Measurements from ENCODE around the gene CLDN3. TPM values are rescaled to one million over a fixed set of nuclear protein-coding genes. Genes with fewer than 3 reads are reported as not detected.

The CLDN3 gene
- total RNA-seq (1 to 10 TPM in 1 of 2 donors, not detected in 1; 3.9 TPM), polyA plus RNA-seq (ENCODE audit: insufficient read length in 2 of 2) (under 1 TPM; 0.67 to 0.81 TPM)
- long read RNA-seq, donor 1, result 0 reads
- long read RNA-seq, donor 2, partial matches to known transcripts, result 0 of 1 reads
- long read RNA-seq, donor 2, other reads (novel, unspliced or antisense), result 0 of 1 reads
- long read RNA-seq, donor 3, result 0 reads
- long read RNA-seq, donor 4, transcript CLDN3-201 (1 exons, 1,274 nt), result major isoform, 30 of 30 reads
- long read RNA-seq, donor 4, partial matches to known transcripts, result 0 of 30 reads
- long read RNA-seq, donor 4, other reads (novel, unspliced or antisense), result 0 of 30 reads

DNA sequence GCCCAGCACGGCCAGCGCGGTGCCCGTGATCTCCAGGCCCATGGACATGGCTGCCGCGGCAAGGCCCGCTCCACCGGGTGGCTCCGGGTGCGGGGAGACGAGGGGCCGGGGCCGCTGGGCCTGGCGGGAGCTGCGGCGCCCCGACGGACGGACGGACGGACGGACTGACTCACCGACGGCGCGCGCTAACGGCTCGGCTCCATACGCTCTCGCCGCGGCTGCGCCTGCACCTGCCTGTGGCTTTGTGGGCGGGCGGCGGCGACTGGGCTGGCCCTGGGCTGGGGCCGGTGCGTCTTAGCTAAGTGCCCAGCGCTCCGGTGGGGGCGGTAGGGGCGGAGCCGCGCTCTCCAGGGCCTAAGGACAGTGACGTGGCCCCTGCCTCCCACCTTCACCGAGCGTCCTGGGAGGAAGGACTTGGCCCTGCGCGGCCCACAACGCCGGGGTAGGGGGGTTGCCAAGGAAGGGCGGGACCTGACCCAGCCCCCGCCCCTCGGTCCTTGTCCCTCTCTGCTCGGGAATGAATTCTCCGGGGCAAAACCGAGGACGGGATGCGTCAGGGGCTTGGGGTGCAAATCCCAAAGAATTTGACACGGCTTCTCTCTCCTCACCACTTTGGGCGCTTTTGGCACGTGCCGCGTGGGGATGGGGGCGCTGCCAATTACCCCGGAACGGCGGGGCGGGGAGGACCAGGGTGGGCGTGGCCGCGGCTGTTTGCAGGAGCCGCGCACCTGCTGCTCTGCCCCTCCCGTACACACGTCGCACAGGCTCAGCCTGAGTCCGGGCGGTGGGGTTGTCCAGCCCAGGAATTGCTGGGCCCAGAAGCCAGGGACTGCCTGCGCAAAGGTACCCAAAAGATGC lies at the start of gene CLDN3:
CLDN3 (minus strand) TSS at position 269 of the 858 bp plus-strand sequence; CDS start at position 48, 221 bp downstream.
- no peaks in the 10 kb centered on the region for H3K9me3 ChIP-seq (ENCODE audit: control insufficient read depth, insufficient read depth, low read length)
- H3K4me3 ChIP-seq (ENCODE audit: low read depth, low read length), result no peak within 1 kb of the TSS
- under 1% methylated on average over 81 of the region's 82 CpGs for WGBS (ENCODE audit: insufficient coverage)
- H3K4me1 ChIP-seq (ENCODE audit: control insufficient read depth, insufficient read depth, low read length), result peaks cover 14% of the 10 kb centered on the region
- no peak for DNase-seq (ENCODE audit: low read depth in 4 of 6, low spot score in 6 of 6)
- H3K36me3 ChIP-seq (ENCODE audit: control insufficient read depth, insufficient read depth, low read length), result no peaks in the 10 kb centered on the region
- H3K27me3 ChIP-seq (ENCODE audit: control insufficient read depth, insufficient read depth, low read length), result peaks cover 36% of the 10 kb centered on the region
- no peak within 1 kb of the TSS for H3K27ac ChIP-seq (ENCODE audit: low read depth, low read length)

GRCh38 chr7:73817121-73817520 lies 47.1 kb upstream of the CLDN3 start:
- DNase-seq (ENCODE audit: low read depth in 4 of 6, low spot score in 6 of 6), result no peak
- Histone ChIP-seq H3K27ac (ENCODE audit: low read depth, low read length) (no peak overlapping the region), H3K4me3 (ENCODE audit: low read depth, low read length) (no peak overlapping the region), H3K4me1 (ENCODE audit: control insufficient read depth, insufficient read depth, low read length) (no peaks in the 10 kb centered on the region), H3K36me3 (ENCODE audit: control insufficient read depth, insufficient read depth, low read length) (no peaks in the 10 kb centered on the region), H3K27me3 (ENCODE audit: control insufficient read depth, insufficient read depth, low read length) (no peaks in the 10 kb centered on the region), H3K9me3 (ENCODE audit: control insufficient read depth, insufficient read depth, low read length) (peaks cover 2% of the 10 kb centered on the region)
- 94% methylated on average over 5 of the region's 6 CpGs for WGBS (ENCODE audit: insufficient coverage)

GRCh38 chr7:73815436-73815835 lies 45.4 kb upstream of the CLDN3 start:
- Histone ChIP-seq H3K4me1 (ENCODE audit: control insufficient read depth, insufficient read depth, low read length) (no peaks in the 10 kb centered on the region), H3K27ac (ENCODE audit: low read depth, low read length) (no peak overlapping the region), H3K27me3 (ENCODE audit: control insufficient read depth, insufficient read depth, low read length) (peaks cover 2% of the 10 kb centered on the region), H3K36me3 (ENCODE audit: control insufficient read depth, insufficient read depth, low read length) (no peaks in the 10 kb centered on the region), H3K9me3 (ENCODE audit: control insufficient read depth, insufficient read depth, low read length) (peaks cover 2% of the 10 kb centered on the region), H3K4me3 (ENCODE audit: low read depth, low read length) (no peak overlapping the region)
- 87% methylated on average over 7 of the region's 8 CpGs for WGBS (ENCODE audit: insufficient coverage)
- DNase-seq (ENCODE audit: low read depth in 4 of 6, low spot score in 6 of 6), result no peak

- no peaks in the 10 kb centered on the region for H3K36me3 ChIP-seq (ENCODE audit: control insufficient read depth, insufficient read depth, low read length)
- H3K9me3 ChIP-seq (ENCODE audit: control insufficient read depth, insufficient read depth, low read length), result peaks cover 2% of the 10 kb centered on the region
- H3K27me3 ChIP-seq (ENCODE audit: control insufficient read depth, insufficient read depth, low read length), result peaks cover 2% of the 10 kb centered on the region
- H3K27ac ChIP-seq (ENCODE audit: low read depth, low read length), result no peak overlapping the region
- WGBS (ENCODE audit: insufficient coverage), result 92% methylated on average over 2 of the region's 3 CpGs
- no peak overlapping the region for H3K4me3 ChIP-seq (ENCODE audit: low read depth, low read length)
- no peak for DNase-seq (ENCODE audit: low read depth in 4 of 6, low spot score in 6 of 6)
- no peaks in the 10 kb centered on the region for H3K4me1 ChIP-seq (ENCODE audit: control insufficient read depth, insufficient read depth, low read length)
Observed at GRCh38 chr7:73812996-73813395, 42.9 kb upstream of the CLDN3 start.

- WGBS (ENCODE audit: insufficient coverage), result 4% methylated on average over 10 of the region's 11 CpGs
- H3K36me3 ChIP-seq (ENCODE audit: control insufficient read depth, insufficient read depth, low read length), result no peaks in the 10 kb centered on the region
- DNase-seq (ENCODE audit: low read depth in 4 of 6, low spot score in 6 of 6), result peak in 1 of 6 donors; percentile 5
- H3K27ac ChIP-seq (ENCODE audit: low read depth, low read length), result no peak overlapping the region
- no peaks in the 10 kb centered on the region for H3K4me1 ChIP-seq (ENCODE audit: control insufficient read depth, insufficient read depth, low read length)
- H3K27me3 ChIP-seq (ENCODE audit: control insufficient read depth, insufficient read depth, low read length), result peaks cover 2% of the 10 kb centered on the region
- no peak overlapping the region for H3K4me3 ChIP-seq (ENCODE audit: low read depth, low read length)
- peaks cover 2% of the 10 kb centered on the region for H3K9me3 ChIP-seq (ENCODE audit: control insufficient read depth, insufficient read depth, low read length)
Observed at GRCh38 chr7:73811760-73812168, 41.7 kb upstream of the CLDN3 start.

DNA sequence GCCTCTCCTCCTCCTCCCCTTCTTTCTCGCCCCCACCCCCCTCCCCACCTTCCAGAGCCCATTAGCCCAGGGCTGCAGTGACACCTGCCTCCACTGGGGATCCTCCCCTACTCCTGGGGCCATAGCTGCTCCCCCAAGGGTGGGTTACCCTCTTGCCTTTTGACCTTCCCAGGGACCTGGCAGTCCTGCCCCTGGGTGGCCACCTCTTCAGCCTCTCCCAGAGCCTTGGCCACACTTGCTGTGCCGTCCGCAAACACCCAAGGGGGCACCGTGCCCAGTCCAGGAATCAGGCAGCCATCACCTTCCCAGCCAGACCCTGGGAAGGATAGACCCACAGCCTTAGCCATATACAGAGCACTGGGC lies 40.9 kb upstream of the CLDN3 start:
- H3K4me1 ChIP-seq (ENCODE audit: control insufficient read depth, insufficient read depth, low read length), result no peaks in the 10 kb centered on the region
- H3K9me3 ChIP-seq (ENCODE audit: control insufficient read depth, insufficient read depth, low read length), result peaks cover 2% of the 10 kb centered on the region
- 59% methylated on average over 3 of the region's 4 CpGs for WGBS (ENCODE audit: insufficient coverage)
- H3K27me3 ChIP-seq (ENCODE audit: control insufficient read depth, insufficient read depth, low read length), result peaks cover 2% of the 10 kb centered on the region
- no peak overlapping the region for H3K27ac ChIP-seq (ENCODE audit: low read depth, low read length)
- H3K4me3 ChIP-seq (ENCODE audit: low read depth, low read length), result no peak overlapping the region
- DNase-seq (ENCODE audit: low read depth in 4 of 6, low spot score in 6 of 6), result no peak
- H3K36me3 ChIP-seq (ENCODE audit: control insufficient read depth, insufficient read depth, low read length), result no peaks in the 10 kb centered on the region

DNA sequence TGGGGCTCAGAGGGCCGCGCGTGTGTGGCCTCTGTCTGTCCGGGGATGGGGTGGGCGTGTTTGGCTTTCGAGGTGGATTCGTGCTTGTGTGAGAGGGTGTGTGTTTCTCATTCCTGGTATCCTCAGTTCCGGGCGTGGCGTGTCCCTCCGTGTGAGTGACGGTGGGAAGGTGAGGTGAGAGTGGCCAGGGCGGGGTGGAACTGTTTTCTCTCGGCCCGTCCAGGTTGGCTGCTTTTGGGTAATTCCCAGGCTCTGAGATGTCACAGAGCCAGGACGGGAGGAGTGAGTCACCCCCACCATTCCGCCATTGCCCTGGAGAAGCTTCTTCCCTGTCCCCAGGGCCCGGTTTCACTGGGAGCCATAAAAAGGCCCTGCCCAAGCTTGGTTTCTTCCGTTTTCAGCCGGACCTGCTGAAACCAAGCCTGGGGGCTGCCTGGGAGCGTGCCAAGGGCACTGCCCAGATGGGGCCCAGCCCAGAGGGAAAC lies 39.4 kb upstream of the CLDN3 start:
- no peak for DNase-seq (ENCODE audit: low read depth in 4 of 6, low spot score in 6 of 6)
- peaks cover 2% of the 10 kb centered on the region for H3K27me3 ChIP-seq (ENCODE audit: control insufficient read depth, insufficient read depth, low read length)
- H3K36me3 ChIP-seq (ENCODE audit: control insufficient read depth, insufficient read depth, low read length), result no peaks in the 10 kb centered on the region
- H3K9me3 ChIP-seq (ENCODE audit: control insufficient read depth, insufficient read depth, low read length), result peaks cover 2% of the 10 kb centered on the region
- H3K4me3 ChIP-seq (ENCODE audit: low read depth, low read length), result no peak overlapping the region
- H3K27ac ChIP-seq (ENCODE audit: low read depth, low read length), result no peak overlapping the region
- H3K4me1 ChIP-seq (ENCODE audit: control insufficient read depth, insufficient read depth, low read length), result no peaks in the 10 kb centered on the region
- 75% methylated on average over 20 of the region's 21 CpGs for WGBS (ENCODE audit: insufficient coverage)

- no peak overlapping the region for H3K4me3 ChIP-seq (ENCODE audit: low read depth, low read length)
- no peaks in the 10 kb centered on the region for H3K9me3 ChIP-seq (ENCODE audit: control insufficient read depth, insufficient read depth, low read length)
- H3K36me3 ChIP-seq (ENCODE audit: control insufficient read depth, insufficient read depth, low read length), result no peaks in the 10 kb centered on the region
- 86% methylated on average over 3 of the region's 4 CpGs for WGBS (ENCODE audit: insufficient coverage)
- no peaks in the 10 kb centered on the region for H3K4me1 ChIP-seq (ENCODE audit: control insufficient read depth, insufficient read depth, low read length)
- no peaks in the 10 kb centered on the region for H3K27me3 ChIP-seq (ENCODE audit: control insufficient read depth, insufficient read depth, low read length)
- no peak for DNase-seq (ENCODE audit: low read depth in 4 of 6, low spot score in 6 of 6)
- no peak overlapping the region for H3K27ac ChIP-seq (ENCODE audit: low read depth, low read length)
Observed at GRCh38 chr7:73802459-73802858, 32.4 kb upstream of the CLDN3 start.

GRCh38 chr7:73801577-73801976 lies 31.5 kb upstream of the CLDN3 start:
- no peaks in the 10 kb centered on the region for H3K4me1 ChIP-seq (ENCODE audit: control insufficient read depth, insufficient read depth, low read length)
- H3K27ac ChIP-seq (ENCODE audit: low read depth, low read length), result no peak overlapping the region
- H3K9me3 ChIP-seq (ENCODE audit: control insufficient read depth, insufficient read depth, low read length), result no peaks in the 10 kb centered on the region
- no peaks in the 10 kb centered on the region for H3K27me3 ChIP-seq (ENCODE audit: control insufficient read depth, insufficient read depth, low read length)
- no peaks in the 10 kb centered on the region for H3K36me3 ChIP-seq (ENCODE audit: control insufficient read depth, insufficient read depth, low read length)
- DNase-seq (ENCODE audit: low read depth in 4 of 6, low spot score in 6 of 6), result no peak
- WGBS (ENCODE audit: insufficient coverage), result no CpG with 5 or more reads among the region's 1 CpG
- no peak overlapping the region for H3K4me3 ChIP-seq (ENCODE audit: low read depth, low read length)
